Breast epithelium (tissue), 3 donors: ENCODE measurements around the gene MS4A2.

ENCODE experiments used
- CTCF ChIP-seq, 3 donors: fragments of 450-650 bp; IDR thresholded peaks; one replicate each; pipeline ENCODE4 v1.5.1; 2016 to 2017; ENCODE audit warnings: antibody characterized with exemption in 3 of 3, mild to moderate bottlenecking in 3 of 3, moderate library complexity in 3 of 3
- POLR2A ChIP-seq: fragments of 450-650 bp; IDR thresholded peaks from one replicate; pipeline ENCODE4 v1.6.1; 2016; ENCODE audit warnings: antibody characterized with exemption, mild to moderate bottlenecking, moderate library complexity
- POLR2AphosphoS5 ChIP-seq, 3 donors: sonication (generic); formaldehyde crosslinking; IDR thresholded peaks; one replicate each; pipeline ENCODE4 v1.6.1; 2017; ENCODE audit warnings: antibody characterized with exemption in 3 of 3

GRCh38 chr11:60084631-60085273, 3.7 kb upstream of the MS4A2 start:
- TF ChIP-seq CTCF (IDR thresholded peaks at IDR 0.05), result no peak
- TF ChIP-seq POLR2A, result no peak
- TF ChIP-seq POLR2AphosphoS5 (IDR thresholded peaks at IDR 0.05), result no peak
